Ovary (tissue), 9 donors: ENCODE measurements around the gene ZNF423. TPM values are rescaled to one million over a fixed set of nuclear protein-coding genes. Genes with fewer than 3 reads are reported as not detected.
A peak's percentile ranks its signal among the peaks of the same experiment; 100 is the strongest.

Source experiments
- DNase-seq, 5 donors: peaks; one replicate each; pipeline ENCODE4 v3.0.0-alpha.2; 2019 to 2020
- H3K27ac ChIP-seq, 2 donors: fragments of 200-600 bp; one replicate each; pipeline versions ENCODE4 v1.5.1 to v1.8.0; 2019 to 2022
- H3K27me3 ChIP-seq: fragments of 200-600 bp; one replicate; pipeline ENCODE4 v1.8.0; 2022
- H3K36me3 ChIP-seq: fragments of 200-600 bp; sonication (generic); one replicate; pipeline ENCODE4 v1.5.1; 2019
- H3K4me1 ChIP-seq: one replicate; pipeline ENCODE4 v1.8.1; 2013; ENCODE audit warnings: mild to moderate bottlenecking, moderate library complexity; ENCODE audit not compliant: insufficient read depth
- H3K4me3 ChIP-seq: fragments of 200-600 bp; sonication (generic); one replicate; pipeline ENCODE4 v1.5.1; 2017
- H3K9me3 ChIP-seq, 2 donors: fragments of 200-600 bp in 1 of 2; sonication (generic) in 1 of 2; one replicate each; pipeline versions ENCODE4 v1.5.1 to v1.8.1; 2013 to 2019; ENCODE audit warnings: mild to moderate bottlenecking in 1 of 2, moderate library complexity in 1 of 2
- EP300 ChIP-seq: sonication (generic); formaldehyde crosslinking; IDR thresholded peaks from one replicate; pipeline ENCODE4 v1.6.1; 2017; ENCODE audit warnings: antibody characterized with exemption
- POLR2A ChIP-seq: fragments of 450-650 bp; IDR thresholded peaks from one replicate; pipeline ENCODE4 v1.6.1; 2017; ENCODE audit warnings: antibody characterized with exemption, mild to moderate bottlenecking, moderate library complexity
- WGBS, 3 donors: extraction: QIAGEN DNeasy Blood & Tissue Kit in 1 of 3; methylation state at CpG; one replicate each; pipeline versions ENCODE4 v1.1.5 to v1.1.7; 2013 to 2017; 5-methylcytosine and 5-hydroxymethylcytosine counted together
- intact Hi-C, 4 donors: fragments of 100-400 bp; cut with DNase I; formaldehyde crosslinking; loops; one replicate each; pipeline versions ENCODE4 v1.11.0 to v1.15.1; 2022 to 2023
- polyA plus RNA-seq, 2 donors: library from polyadenylated mRNA; stranded (reverse); fragments of 200-250 nt in 1 of 2; fragments of 350-450 nt in 1 of 2; fragmentation: Illumina TruSeq in 1 of 2; extraction: RNeasy Lipid Tissue Mini Kit (QIAGEN cat#74804) in 1 of 2; gene quantifications; one replicate each; pipeline ENCODE4 v1.2.3, GENCODE V29; 2013 to 2014
- total RNA-seq, 7 donors: library from RNA; depleted of rRNA in 2 of 7; stranded (reverse); fragments of >200 nt in 2 of 7; fragmentation: NEBNext Ultra II Directional in 3 of 7; extraction: Animal tissue kit (Norgen Biotek cat#: 25700) in 3 of 7; gene quantifications; one replicate each; pipeline versions ENCODE4 v1.1.0 to v1.2.4, GENCODE V29; 2016 to 2023
- TF ChIP-seq, protein P1 (sequence below), 3 donors: fragments of 450-650 bp in 2 of 3; fragments of 200-600 bp in 1 of 3; IDR thresholded peaks; one replicate each; pipeline versions ENCODE4 v1.5.1 to v1.8.0; 2016 to 2022; ENCODE audit warnings: antibody characterized with exemption in 3 of 3, mild to moderate bottlenecking in 1 of 3
- donor health status: DM: no; HTN: no; CAD: no; lungs with moderate emphysema.
- donor health status: DM: no; HTN: no; CAD: no.
- donor health status: Bipolar disorder and iron deficiency.
- donor health status: DM: yes; HTN: yes; CAD: no.
- donor health status: DM: no; HTN: no; CAD: no.
- donor health status: DM: yes; HTN: yes; CAD: no.

Gene ZNF423
- total and polyA plus RNA-seq, 9 donors = 3.3 to 40.3 (median 12.4) TPM

GRCh38 chr16:49643429-49644144 is 212.3 kb downstream of the ZNF423 start:
- Histone ChIP-seq H3K4me1 (peaks cover 22% of the 10 kb centered on the region), H3K4me3 (no peak overlapping the region), H3K9me3 (no peaks in the 10 kb centered on the region), H3K27me3 (no peaks in the 10 kb centered on the region), H3K36me3 (no peaks in the 10 kb centered on the region), H3K27ac (peak overlapping the region in 1 of 2 donors; percentile 2)
- DNase-seq = no peak
- WGBS, 3 donors = 29 to 39% (median 33%) methylated on average over 6 of the region's 6 CpGs
- intact Hi-C loops = loop anchor here in 1 of 4 donors (5.0 kb wide), 1 partner anchor 214 kb away; the partner anchor contains the start of gene ZNF423
- no peak for TF ChIP-seq POLR2A
- TF ChIP-seq, protein P1, sequence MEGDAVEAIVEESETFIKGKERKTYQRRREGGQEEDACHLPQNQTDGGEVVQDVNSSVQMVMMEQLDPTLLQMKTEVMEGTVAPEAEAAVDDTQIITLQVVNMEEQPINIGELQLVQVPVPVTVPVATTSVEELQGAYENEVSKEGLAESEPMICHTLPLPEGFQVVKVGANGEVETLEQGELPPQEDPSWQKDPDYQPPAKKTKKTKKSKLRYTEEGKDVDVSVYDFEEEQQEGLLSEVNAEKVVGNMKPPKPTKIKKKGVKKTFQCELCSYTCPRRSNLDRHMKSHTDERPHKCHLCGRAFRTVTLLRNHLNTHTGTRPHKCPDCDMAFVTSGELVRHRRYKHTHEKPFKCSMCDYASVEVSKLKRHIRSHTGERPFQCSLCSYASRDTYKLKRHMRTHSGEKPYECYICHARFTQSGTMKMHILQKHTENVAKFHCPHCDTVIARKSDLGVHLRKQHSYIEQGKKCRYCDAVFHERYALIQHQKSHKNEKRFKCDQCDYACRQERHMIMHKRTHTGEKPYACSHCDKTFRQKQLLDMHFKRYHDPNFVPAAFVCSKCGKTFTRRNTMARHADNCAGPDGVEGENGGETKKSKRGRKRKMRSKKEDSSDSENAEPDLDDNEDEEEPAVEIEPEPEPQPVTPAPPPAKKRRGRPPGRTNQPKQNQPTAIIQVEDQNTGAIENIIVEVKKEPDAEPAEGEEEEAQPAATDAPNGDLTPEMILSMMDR (IDR thresholded peaks at IDR 0.05) = no peak
- no peak for TF ChIP-seq EP300

DNA sequence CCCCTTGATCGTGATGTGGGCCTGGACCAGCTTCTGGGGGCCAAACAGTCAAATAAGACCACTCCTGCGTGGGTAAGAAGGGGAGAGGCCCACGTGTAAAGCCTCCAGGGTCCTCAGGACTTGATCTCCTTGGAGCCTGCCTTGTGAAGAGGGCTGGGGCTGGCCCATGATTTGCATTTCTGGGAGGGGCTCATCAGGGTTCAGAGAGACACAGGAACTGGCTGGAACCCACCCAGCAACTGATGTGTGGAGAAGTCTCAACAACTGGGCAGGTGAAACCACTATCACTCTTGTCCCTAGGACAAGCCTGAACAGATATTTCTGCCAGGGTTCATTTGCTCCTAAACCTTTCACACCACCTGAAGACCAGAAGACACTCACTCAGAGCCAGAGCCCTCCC is 214.7 kb downstream of the ZNF423 start:
- H3K9me3 ChIP-seq = no peaks in the 10 kb centered on the region
- H3K27ac ChIP-seq = peak overlapping the region in 1 of 2 donors; percentile 69
- no peak for DNase-seq
- H3K4me1 ChIP-seq = peaks cover 34% of the 10 kb centered on the region
- TF ChIP-seq POLR2A (no peak), EP300 (no peak)
- TF ChIP-seq, protein P1 (IDR thresholded peaks at IDR 0.05) = no peak
- 78 to 84% (median 82%) methylated on average over 3 of the region's 3 CpGs for WGBS, 3 donors
- no peaks in the 10 kb centered on the region for H3K27me3 ChIP-seq
- no peaks in the 10 kb centered on the region for H3K36me3 ChIP-seq
- intact Hi-C loops = loop anchor here in 1 of 4 donors (1.0 to 5.0 kb wide), 2 partner anchors 23 to 216 kb away; partner anchors contain the start of gene ZNF423
- H3K4me3 ChIP-seq = no peak overlapping the region

GRCh38 chr16:49640581-49640980 is 215.3 kb downstream of the ZNF423 start:
- H3K27ac ChIP-seq = peak overlapping the region in 1 of 2 donors; percentile 69
- no peaks in the 10 kb centered on the region for H3K36me3 ChIP-seq
- peak in 4 of 5 donors; percentile 58 to 70 (median 61) for DNase-seq
- intact Hi-C loops = loop anchor here in 1 of 4 donors (5.0 kb wide), 1 partner anchor 217 kb away; the partner anchor contains the start of gene ZNF423
- no peak overlapping the region for H3K4me3 ChIP-seq
- H3K4me1 ChIP-seq = peaks cover 34% of the 10 kb centered on the region
- TF ChIP-seq EP300 (no peak), POLR2A (no peak)
- TF ChIP-seq, protein P1 (IDR thresholded peaks at IDR 0.05) = no peak
- H3K9me3 ChIP-seq = no peaks in the 10 kb centered on the region
- H3K27me3 ChIP-seq = no peaks in the 10 kb centered on the region
- 0 to 21% (median 13%) methylated on average over 1 to 15 of the region's 15 CpGs for WGBS, 3 donors

DNA sequence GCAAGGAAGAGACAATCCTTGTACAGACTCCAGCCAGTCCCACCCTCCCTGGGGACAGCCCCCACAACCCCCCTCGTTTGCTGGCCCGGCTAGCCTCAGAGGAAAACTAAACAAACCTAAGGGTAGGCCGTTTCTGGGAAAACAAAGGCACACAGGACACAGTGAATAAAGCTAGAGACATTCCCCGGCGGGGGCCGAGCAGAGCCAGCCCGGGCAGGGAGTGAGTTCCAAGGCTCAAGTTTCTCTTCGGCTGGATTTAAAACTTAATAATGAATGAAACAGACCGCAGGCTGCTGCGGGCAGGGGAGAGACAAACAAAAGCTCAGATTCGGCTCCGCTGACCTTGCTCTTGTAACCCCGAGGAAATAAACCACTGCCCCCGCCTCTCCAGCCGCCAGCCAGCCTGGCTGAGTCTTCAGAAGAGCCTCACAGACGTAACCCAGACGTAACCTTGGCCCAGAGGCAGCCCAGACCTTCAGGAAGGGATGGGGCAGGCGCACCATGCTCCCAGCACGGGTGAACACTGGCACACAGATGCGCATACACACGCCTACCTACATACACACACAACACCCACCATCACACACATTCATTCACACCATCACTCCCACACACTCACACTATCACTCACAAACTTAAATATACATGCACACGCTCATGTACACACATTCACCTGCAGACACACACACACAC is 216.0 kb downstream of the ZNF423 start:
- TF ChIP-seq, protein P1 (IDR thresholded peaks at IDR 0.05) = no peak
- TF ChIP-seq POLR2A (no peak), EP300 (no peak)
- Histone ChIP-seq H3K9me3 (no peaks in the 10 kb centered on the region), H3K27ac (peak overlapping the region in 1 of 2 donors; percentile 69), H3K36me3 (no peaks in the 10 kb centered on the region), H3K4me1 (peaks cover 34% of the 10 kb centered on the region), H3K4me3 (peak overlapping the region; percentile 13), H3K27me3 (no peaks in the 10 kb centered on the region)
- 4 to 10% (median 4%) methylated on average over 22 of the region's 22 CpGs for WGBS, 3 donors
- intact Hi-C loops = loop anchor here in 1 of 4 donors (5.0 kb wide), 1 partner anchor 217 kb away; the partner anchor contains the start of gene ZNF423
- DNase-seq = peak; percentile 82 to 92 (median 88)
